ENCODE data around the gene ERVMER34-1.

The ERVMER34-1 gene, protein sequence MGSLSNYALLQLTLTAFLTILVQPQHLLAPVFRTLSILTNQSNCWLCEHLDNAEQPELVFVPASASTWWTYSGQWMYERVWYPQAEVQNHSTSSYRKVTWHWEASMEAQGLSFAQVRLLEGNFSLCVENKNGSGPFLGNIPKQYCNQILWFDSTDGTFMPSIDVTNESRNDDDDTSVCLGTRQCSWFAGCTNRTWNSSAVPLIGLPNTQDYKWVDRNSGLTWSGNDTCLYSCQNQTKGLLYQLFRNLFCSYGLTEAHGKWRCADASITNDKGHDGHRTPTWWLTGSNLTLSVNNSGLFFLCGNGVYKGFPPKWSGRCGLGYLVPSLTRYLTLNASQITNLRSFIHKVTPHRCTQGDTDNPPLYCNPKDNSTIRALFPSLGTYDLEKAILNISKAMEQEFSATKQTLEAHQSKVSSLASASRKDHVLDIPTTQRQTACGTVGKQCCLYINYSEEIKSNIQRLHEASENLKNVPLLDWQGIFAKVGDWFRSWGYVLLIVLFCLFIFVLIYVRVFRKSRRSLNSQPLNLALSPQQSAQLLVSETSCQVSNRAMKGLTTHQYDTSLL

DNA sequence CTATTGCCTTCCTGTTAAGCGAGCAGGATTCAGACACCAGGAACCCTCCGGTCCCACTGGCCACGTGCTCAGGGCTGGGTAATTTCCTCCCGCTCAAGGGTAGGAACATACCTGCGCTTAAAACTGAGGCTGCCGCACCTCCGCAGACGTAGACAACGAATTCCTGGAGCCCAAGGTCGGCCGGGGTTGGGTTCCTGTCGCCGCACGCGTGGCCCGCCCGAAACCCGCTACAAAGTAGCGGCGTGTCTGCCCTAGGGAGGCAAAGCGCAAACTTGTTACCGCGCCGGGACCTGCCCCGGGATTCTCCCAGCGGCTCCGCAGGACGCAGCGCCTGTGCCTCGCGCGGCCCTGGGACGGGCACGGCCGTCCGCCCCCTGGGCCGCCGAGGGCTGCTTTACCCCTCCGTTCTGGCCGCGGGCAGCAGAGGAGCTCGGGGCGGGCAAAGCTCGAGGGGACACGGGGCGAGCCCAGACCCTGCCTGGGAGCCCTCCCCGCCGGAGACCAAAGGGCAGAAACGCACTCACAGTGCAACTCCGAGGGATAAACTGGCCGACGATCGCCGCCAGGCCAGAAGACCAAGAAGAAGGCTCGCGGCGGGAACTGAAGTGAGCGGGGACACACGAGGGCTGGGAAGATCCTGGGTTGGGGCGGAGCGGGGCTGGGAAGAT lies at the start of gene ERVMER34-1:
TSS of gene ERVMER34-1 (minus strand) at position 607 of the 668 bp plus-strand sequence. CDS start 5,905 bp downstream, outside the sequence.
- no peak for DNase-seq (ENCODE audit: low spot score)

DNA sequence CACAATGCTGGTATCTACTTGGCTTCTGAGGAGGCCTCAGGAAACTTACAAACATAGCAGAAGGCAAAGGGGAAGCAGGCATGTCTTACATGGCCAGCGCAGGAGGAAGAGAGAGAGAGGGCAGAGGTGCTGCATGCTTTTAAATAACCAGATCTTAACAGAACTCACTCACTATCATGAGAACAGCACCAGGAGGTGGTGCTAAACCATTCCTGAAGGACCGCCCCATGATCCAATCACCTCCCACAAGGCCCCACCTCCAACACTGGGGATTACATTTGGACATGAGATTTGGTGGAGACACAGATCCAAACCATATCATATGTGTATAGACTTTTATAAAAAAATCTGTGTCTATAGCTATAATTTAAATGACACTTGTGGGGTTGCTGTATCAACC lies 48.6 kb upstream of the ERVMER34-1 start:
- DNase-seq (ENCODE audit: low spot score) = no peak

DNA sequence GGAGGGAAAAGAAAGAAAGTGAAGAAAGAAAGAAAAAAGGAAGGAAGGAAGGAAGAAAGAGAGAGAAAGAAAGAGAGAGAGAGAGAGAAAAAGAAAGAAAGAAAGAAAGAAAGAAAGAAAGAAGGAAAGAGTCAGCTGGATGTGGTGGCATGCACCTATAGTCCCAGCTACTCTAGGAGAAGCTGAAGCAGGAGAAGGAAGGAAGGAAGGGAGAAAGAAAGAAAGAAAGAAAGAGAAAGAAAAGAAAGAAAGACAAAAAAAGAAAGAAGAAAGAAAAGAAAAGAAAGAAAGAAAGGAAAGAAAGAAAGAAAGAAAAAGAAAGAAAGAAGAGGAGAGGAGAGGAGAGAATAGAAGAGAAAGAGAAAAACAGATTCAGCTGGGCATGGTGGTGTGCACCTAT lies 44.3 kb upstream of the ERVMER34-1 start:
- no peak for DNase-seq (ENCODE audit: low spot score)

DNA sequence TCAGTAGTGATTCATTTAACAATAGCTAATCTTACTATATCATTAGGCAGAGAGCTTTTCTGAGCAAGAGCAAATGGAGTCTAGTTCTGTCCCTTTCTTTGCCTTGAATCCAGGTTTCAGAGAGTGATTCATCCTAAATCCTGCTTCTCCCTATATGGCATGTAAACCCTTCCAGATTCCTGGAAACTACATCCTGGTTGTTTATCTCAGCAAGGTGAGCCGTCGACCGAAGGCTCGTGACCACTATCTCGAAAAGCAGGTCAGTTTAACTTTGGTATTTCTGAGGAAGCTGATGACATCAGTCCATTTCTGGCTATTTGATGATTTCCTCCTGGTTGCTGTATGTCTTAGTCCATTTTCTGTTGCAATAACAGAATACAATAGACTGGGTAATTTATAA lies 40.7 kb upstream of the ERVMER34-1 start:
- DNase-seq (ENCODE audit: low spot score) = no peak

DNA sequence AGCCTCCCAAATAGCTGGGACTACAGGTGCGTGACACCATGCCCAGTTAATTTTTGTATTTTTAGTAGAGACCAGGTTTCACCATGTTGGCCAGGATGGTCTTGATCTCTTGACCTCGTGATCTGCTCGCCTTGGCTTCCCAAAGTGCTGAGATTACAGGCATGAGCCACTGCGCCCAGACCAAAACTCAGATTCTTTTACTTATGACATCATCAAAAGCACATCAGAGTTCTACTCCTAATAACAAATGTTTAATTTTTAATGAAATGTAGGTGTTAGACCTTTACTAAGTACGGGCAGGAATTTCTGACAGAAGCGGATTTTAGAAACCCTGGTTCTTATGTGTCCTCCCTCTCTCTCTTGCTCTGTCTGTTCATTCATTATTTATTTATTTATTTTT lies 38.5 kb upstream of the ERVMER34-1 start:
- no peak for DNase-seq (ENCODE audit: low spot score)

DNA sequence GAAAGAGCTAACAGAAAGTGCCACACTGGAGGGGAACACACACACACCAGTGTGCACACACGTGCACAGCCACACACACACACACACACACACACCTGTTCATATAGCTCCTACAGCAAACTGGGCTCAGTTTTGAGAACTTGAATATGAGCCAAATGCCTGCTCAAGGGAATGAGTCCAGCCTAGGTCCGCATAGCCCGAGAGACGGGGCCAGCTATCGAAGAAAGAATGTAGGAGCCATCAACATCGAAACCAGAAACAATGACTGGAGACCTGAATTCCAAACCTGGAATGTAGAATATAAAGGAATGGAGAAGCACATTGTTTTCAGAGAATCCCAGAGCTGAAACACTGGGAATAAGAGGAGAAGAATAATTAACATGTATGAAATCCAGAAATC lies 37.6 kb upstream of the ERVMER34-1 start:
- no peak for DNase-seq (ENCODE audit: low spot score)

DNA sequence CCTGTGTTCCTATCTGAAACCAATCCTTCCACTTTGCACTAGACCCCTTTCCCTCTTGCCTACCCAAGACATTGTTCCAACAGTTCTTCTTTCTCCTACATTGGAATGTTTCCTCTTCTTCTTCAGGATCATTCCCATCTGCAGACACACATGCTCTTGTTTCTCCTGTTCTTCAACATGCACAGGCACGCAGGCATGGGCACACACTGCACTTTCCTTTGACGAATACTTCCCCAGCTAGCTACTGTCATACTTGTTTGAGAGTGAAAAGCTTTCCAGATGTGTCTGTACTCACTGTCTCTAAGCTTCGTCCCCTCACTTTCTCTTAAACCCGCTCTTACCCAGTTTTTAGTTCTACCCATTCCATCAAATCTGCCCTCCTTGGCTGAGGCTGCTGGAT lies 31.8 kb upstream of the ERVMER34-1 start:
- no peak for DNase-seq (ENCODE audit: low spot score)

DNA sequence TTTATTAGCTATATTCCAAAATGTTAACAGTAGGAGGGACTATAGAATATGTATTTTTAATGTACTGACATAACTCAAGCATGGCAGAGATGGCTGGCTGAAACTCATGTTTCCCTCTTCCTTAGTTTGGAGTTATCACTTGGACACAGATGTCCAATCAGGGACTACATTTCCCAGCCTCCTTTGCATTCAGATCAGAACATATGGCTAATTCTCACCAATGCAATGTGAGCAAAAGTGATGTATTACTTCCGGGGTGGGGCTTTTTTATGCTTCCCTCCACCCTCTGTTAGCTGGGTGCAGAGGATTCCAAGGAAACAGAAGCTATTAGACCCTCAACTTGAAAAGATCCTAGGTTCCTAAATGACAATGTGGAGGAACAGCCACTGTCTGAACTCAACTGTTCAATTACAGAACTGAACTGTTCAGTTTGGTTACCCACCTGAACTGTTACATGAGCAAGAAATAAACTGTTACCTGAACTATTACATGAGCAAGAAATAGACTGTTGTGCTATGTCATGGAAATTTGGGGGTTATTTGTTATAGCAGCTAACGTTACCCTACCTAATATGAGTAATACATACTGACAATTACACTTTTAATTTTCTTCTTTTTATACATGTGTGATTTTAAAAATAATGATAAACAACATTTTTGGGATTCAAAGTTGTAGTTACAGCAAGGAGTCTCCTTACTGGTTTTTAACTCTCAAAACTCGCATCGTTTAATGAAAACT lies 29.6 kb upstream of the ERVMER34-1 start:
- no peak for DNase-seq (ENCODE audit: low spot score)

DNA sequence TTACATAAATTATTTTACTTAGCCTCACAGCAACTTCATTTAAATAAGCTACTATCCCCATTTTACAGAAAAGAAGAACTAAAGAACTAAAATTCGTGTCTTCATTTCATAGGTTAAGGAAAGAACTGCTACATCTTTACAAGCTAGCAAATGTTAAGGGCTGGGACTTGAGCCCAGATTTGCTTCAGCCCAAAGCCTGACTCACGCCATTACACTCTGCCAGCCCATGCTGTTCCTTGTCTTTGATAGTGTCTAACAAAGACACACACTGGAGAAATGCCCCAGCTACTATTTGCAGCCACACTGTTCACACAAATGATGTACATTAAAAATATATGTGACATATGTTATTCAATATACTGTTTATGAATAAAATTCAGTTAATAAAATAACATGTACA lies 29.0 kb upstream of the ERVMER34-1 start:
- no peak for DNase-seq (ENCODE audit: low spot score)

DNA sequence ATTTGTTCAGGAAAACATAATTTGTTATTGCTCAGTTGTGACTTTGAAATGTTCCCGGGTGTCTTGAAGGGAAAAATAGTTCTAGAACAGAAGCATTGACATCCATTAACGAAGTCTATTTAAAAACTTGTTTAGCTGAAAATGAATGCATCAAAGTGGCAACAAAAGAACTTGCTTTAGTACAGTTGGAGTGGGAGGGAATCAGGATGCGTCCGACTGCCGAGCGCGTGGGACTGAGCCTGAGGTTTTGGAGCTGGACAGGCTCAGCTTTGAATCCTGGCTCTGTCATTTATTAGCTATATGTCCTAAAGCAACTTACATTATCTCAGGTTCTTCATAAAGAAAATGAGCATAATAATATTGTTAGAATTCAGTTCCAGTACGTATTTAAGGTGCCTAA lies 9.0 kb upstream of the ERVMER34-1 start:
- DNase-seq (ENCODE audit: low spot score) = no peak

DNA sequence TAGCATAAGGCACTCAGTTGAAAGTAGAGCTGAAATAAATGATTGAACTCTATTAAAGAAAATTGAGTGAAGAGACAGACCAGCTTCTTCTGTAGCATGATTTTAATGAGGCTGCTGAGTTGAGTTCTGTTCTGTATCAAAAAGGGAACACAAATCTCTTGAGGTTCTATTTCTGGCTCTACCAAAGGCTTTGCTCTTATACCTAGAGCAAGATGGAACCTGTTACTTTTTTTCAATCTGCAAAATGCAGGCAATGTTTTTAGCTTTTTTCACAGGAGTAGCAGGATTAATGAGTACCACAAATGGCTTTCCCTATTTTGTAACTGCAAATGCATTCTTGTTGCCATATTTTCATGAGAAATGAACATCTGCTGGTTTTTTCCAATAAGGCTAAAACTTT lies 4.2 kb upstream of the ERVMER34-1 start:
- DNase-seq (ENCODE audit: low spot score) = no peak

DNA sequence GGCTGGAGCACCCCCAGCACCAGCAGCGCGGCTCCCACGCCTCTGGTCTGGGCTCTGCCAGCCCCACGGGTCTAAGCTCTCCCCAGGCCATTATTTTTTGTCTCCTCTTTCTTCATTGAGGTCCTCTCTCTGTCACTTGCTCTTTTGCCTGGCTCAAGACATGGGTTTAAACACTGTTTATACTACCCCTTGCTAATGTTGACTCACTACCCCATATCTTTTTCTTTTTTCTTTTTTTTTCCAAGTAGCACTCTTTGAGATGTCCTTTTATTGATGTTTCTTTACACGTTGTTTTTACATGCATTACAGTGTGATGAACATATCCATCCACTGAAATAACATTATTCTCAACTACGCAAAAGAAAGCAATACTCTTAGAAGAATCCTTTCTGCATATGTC lies 1.7 kb upstream of the ERVMER34-1 start:
- no peak for DNase-seq (ENCODE audit: low spot score)

DNA sequence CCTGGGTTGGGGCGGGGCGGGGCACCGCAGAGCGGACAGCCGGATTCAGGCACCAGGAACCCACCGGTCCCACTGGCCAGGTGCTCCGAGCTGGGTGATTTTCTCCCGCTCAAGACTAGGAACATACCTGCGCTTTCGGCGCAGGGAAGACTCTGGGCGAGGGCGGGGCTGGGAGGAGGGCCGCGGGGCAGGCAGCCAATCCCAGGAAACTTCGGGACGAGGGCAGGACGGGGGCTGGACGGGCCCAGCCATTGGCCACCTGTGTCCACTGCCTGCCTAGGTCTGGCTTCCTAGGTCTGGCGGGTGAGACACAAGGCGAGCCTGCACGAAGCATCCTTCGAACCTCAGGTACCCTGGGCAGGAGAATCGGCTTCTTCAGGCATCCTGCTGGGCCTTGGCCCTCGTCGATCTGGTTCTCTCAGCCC lies 274 bp upstream of the ERVMER34-1 start:
- no peak for DNase-seq (ENCODE audit: low spot score)

DNA sequence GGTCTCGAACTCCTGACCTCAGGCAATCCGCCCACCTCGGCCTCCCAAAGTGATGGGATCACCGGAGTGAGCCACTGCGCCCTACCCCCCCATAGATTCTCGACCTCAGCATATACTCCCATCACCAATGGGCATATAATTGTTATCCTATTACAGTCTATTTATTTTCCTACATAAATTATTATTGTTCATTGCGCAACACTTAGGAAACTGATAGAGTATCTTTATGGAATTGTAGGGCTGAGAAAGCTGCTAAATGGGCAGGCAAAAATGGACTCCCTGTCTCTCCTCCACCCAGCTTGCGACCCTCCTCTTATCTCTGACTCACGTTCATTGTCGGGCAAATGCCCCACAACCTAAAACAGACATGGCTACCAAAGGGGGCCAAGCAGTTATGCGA lies 1.0 kb downstream of the ERVMER34-1 start:
- DNase-seq (ENCODE audit: low spot score) = no peak

DNA sequence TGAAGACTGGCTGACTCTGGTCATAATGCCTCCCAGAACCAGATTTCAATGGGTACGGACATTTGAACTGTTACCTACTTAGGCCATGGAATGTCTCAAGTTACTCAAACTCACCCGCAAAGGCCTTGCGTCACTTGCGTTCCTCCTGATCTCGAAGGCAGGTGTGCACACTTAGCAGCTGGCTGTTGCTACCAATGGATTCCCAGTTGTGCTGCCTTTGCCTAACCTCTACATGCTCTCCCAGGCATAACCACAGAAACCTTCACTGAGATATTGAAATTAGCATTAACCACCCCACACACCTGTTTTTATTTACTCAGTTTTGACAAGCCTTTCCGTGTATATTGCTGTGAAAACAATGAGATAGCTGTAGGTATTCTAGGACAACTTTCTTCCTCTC lies 2.8 kb downstream of the ERVMER34-1 start:
- no peak for DNase-seq (ENCODE audit: low spot score)

DNA sequence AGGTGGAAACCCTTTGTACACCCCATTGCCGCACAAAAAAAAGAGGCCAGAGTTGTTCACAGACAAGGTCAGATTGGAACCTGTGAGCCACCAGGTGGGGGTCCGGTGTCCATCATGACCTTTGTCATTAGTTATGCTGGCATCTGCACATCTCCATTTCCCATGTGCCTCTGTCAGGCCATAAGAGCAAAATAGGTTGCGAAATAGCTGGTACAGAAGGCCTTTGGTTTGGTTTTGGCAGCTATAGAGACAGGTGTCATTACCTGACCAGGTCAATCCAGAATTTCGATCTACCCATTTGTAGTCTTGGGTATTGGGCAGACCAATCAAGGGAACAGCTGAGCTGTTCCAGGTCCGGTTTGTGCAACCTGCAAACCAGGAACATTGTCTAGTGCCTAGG lies 6.6 kb downstream of the ERVMER34-1 start:
- DNase-seq (ENCODE audit: low spot score) = no peak

DNA sequence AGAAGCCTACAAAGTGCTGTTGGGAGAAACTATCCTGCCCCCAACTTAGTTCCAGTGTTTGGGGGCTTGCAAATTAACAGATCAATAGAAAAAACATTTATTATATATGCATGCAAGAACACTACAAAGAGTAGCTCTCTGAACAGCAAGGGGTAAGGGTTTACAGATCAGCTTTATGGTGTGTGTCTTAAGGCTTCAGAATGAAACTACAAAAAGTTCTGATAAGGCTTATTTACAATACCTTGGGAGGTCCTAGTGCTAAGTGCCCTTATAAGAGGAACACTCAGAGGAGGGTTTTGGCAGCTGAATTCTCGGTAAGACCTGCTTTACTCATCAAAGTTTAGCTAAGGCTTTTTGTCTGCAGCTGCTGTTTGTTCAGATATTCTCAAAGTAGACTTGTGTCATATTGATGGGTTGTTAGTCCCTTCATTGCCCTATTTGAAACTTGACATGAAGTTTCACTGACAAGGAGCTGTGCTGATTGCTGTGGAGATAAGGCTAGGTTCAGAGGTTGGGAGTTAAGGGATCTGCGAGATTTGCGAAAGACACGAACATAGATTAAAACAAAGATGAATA lies 7.7 kb downstream of the ERVMER34-1 start:
- no peak for DNase-seq (ENCODE audit: low spot score)

DNA sequence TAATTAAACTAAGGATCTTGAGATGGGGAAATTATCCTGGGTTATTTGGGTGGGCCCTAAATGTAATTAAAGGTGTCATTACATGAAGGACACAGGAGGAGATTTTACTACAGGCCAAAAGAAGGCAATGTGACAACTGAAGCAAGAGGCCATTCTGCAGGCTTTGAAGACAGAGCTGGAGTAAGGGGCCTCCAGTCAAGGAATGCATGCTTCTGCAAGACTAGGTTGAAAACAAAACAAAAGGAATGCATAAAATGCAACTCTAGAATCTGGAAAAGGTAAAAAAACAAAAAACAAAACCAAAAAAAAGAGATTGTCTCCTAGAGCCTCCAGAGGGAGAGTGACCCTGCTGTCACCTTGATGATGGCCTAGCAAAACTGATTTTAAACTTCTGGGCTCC lies 21.6 kb downstream of the ERVMER34-1 start:
- no peak for DNase-seq (ENCODE audit: low spot score)

DNA sequence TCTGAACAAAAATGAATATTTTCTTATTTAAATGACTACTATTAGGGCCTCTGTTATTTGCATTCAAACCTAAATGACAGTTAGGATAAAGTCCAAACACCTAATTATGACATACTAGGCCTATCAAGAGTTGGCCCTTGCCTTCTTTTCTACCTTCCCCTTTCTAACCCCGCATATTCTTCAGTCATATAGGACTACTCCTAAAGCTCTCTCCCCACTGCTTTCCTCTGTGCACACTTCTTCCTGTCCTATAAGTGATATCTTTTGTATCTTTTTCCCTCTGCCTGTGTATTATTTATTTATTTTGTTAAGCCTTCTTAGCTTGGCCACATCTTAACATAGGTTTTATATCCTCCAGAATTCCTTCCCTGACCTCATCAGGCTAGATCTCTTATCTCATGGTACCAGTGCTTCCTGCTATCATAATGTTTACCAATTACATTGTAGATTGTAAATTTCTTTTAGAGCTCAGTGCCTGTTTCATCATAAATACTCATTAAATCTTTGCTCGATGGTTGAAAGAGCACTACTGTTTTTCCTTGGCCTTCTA lies 22.5 kb downstream of the ERVMER34-1 start:
- no peak for DNase-seq (ENCODE audit: low spot score)

DNA sequence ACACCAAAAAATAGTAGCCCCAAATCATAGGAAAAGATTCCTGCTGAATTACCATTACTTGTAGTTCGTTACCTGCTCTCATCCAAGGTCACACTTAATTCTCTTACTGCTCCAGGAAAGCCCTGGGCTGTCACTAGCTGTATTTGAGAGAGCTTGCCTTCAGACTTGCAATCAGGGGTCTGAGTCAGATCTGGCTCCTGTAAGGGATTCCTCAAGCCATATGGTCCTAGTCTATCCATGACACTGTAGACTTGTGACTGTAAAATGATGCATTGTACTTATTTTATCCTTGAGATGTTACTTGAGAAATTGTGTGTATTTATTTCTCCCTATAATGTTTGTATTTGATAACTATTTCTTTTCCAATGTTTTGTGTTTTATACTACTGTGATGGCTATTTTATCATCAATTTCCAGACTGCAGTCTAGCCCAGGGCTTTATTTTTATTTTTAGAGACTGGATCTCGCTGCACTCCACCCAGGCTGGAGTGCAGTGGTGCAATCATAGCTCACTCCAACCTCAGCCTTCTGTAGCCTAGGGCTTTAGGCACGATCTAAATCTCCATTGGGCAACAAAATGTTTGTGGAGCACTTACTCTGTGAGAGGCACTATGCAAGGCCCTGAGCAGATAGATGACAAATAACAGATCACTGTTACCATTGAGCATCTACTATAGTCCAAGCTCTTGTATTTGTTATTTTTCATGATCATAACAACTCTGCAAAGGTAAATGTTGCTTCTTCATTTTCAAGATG lies 24.2 kb downstream of the ERVMER34-1 start:
- DNase-seq (ENCODE audit: low spot score) = no peak
